Endodermal cell (in vitro differentiated cells): ENCODE data around the gene CACUL1. TPM values are rescaled to one million over a fixed set of nuclear protein-coding genes. Genes with fewer than 3 reads are reported as not detected.

ENCODE experiments used
- DNase-seq: peaks from one replicate; pipeline ENCODE4 v3.0.0-alpha.2; 2017
- H3K27ac ChIP-seq: 2 replicates; pipeline ENCODE4 v1.5.1; 2013; ENCODE audit warnings: mild to moderate bottlenecking, low read depth, low read length, moderate library complexity
- H3K27me3 ChIP-seq: 2 replicates; pipeline ENCODE4 v1.6.1; 2013; ENCODE audit warnings: mild to moderate bottlenecking, low read length, moderate library complexity; ENCODE audit not compliant: insufficient read depth, control insufficient read depth, poor library complexity, severe bottlenecking
- H3K36me3 ChIP-seq: 2 replicates; pipeline ENCODE4 v1.7.0; 2013; ENCODE audit warnings: mild to moderate bottlenecking, low read length, moderate library complexity; ENCODE audit not compliant: control insufficient read depth, insufficient read depth
- H3K4me1 ChIP-seq: one replicate; pipeline ENCODE4 v1.7.0; 2013; ENCODE audit warnings: low read length; ENCODE audit not compliant: control insufficient read depth, insufficient read depth
- H3K4me3 ChIP-seq: 2 replicates; pipeline ENCODE4 v1.5.1; 2013; ENCODE audit warnings: mild to moderate bottlenecking, low read length, moderate library complexity
- H3K9ac ChIP-seq: 2 replicates; pipeline ENCODE4 v1.6.1; 2013; ENCODE audit warnings: mild to moderate bottlenecking, low read length, moderate library complexity; ENCODE audit not compliant: poor library complexity, severe bottlenecking; ENCODE audit errors: extremely low read depth
- H3K9me3 ChIP-seq: 2 replicates; pipeline ENCODE4 v1.6.1; 2013; ENCODE audit warnings: mild to moderate bottlenecking, low read length, moderate library complexity; ENCODE audit not compliant: control insufficient read depth
- H3K27ac Mint-ChIP-seq: 2 replicates; pipeline ENCODE4 v1.8.0; 2020; ENCODE audit warnings: mixed read lengths
- H3K27me3 Mint-ChIP-seq: 2 replicates; pipeline ENCODE4 v1.8.0; 2021; ENCODE audit warnings: mild to moderate bottlenecking, mixed read lengths; ENCODE audit not compliant: insufficient read depth
- H3K36me3 Mint-ChIP-seq: 2 replicates; pipeline ENCODE4 v1.8.0; 2020; ENCODE audit warnings: low read depth, mixed read lengths
- H3K4me1 Mint-ChIP-seq: 2 replicates; pipeline ENCODE4 v1.8.0; 2020; ENCODE audit warnings: mixed read lengths
- H3K4me3 Mint-ChIP-seq: 2 replicates; pipeline ENCODE4 v1.8.0; 2020; ENCODE audit warnings: mild to moderate bottlenecking, moderate library complexity, mixed read lengths
- H3K9me3 Mint-ChIP-seq: 2 replicates; pipeline ENCODE4 v1.8.0; 2020; ENCODE audit warnings: mild to moderate bottlenecking, mixed read lengths
- CTCF ChIP-seq: fragments of 200-600 bp; sonication (generic); conservative IDR thresholded peaks from 2 replicates; pipeline ENCODE4 v1.5.0; 2021; ENCODE audit warnings: antibody characterized with exemption, mild to moderate bottlenecking
- WGBS, 2 experiments: methylation state at CpG; one replicate each; pipeline versions ENCODE4 v1.1.5 to v1.1.7; 2013; ENCODE audit warnings: missing lambda C conversion rate in 2 of 2, mixed read lengths in 1 of 2; ENCODE audit not compliant: insufficient coverage in 1 of 2, insufficient read length in 1 of 2; 5-methylcytosine and 5-hydroxymethylcytosine counted together
- total RNA-seq, 2 donors: library from RNA; stranded (reverse); fragmentation: NEBNext Ultra II Directional in 1 of 2; extraction: Animal tissue kit (Norgen Biotek cat#: 25700) in 1 of 2; gene quantifications; 2 replicates in 1 of 2; 3 replicates in 1 of 2; pipeline ENCODE4 v1.2.1, GENCODE V29; 2021

The CACUL1 gene
- total RNA-seq, 2 donors from 2014 or later = 37.5 to 38.9 TPM

GRCh38 chr10:118629211-118629610, 125.6 kb downstream of the CACUL1 start:
- H3K9me3 ChIP-seq = no peaks in the 10 kb centered on the region
- H3K36me3 ChIP-seq = no peaks in the 10 kb centered on the region
- H3K4me3 Mint-ChIP-seq = no peak overlapping the region
- no peaks in the 10 kb centered on the region for H3K27me3 ChIP-seq
- peaks cover 17% of the 10 kb centered on the region for H3K4me1 Mint-ChIP-seq
- H3K4me1 ChIP-seq = no peaks in the 10 kb centered on the region
- no peak overlapping the region for H3K9ac ChIP-seq
- TF ChIP-seq CTCF = no peak
- H3K9me3 Mint-ChIP-seq = no peaks in the 10 kb centered on the region
- H3K4me3 ChIP-seq = no peak overlapping the region
- H3K27me3 Mint-ChIP-seq = peaks cover 40% of the 10 kb centered on the region
- no peak for DNase-seq
- no peak overlapping the region for H3K27ac Mint-ChIP-seq
- H3K27ac ChIP-seq = no peak overlapping the region
- no peaks in the 10 kb centered on the region for H3K36me3 Mint-ChIP-seq
- WGBS, 2 experiments = 92 to 100% methylated on average over 1 to 3 of the region's 3 CpGs

GRCh38 chr10:118628397-118628796, 126.4 kb downstream of the CACUL1 start:
- no peak overlapping the region for H3K9ac ChIP-seq
- H3K36me3 ChIP-seq = no peaks in the 10 kb centered on the region
- DNase-seq = no peak
- H3K4me3 ChIP-seq = no peak overlapping the region
- Mint-ChIP-seq H3K4me1 (peaks cover 9% of the 10 kb centered on the region), H3K9me3 (no peaks in the 10 kb centered on the region), H3K27me3 (peaks cover 35% of the 10 kb centered on the region), H3K36me3 (no peaks in the 10 kb centered on the region), H3K27ac (no peak overlapping the region), H3K4me3 (no peak overlapping the region)
- TF ChIP-seq CTCF = no peak
- no peaks in the 10 kb centered on the region for H3K9me3 ChIP-seq
- no peaks in the 10 kb centered on the region for H3K4me1 ChIP-seq
- H3K27ac ChIP-seq = no peak overlapping the region
- no peaks in the 10 kb centered on the region for H3K27me3 ChIP-seq

GRCh38 chr10:118626953-118627352, 127.8 kb downstream of the CACUL1 start:
- no peaks in the 10 kb centered on the region for H3K4me1 ChIP-seq
- TF ChIP-seq CTCF = peak; percentile 77
- Mint-ChIP-seq H3K9me3 (no peaks in the 10 kb centered on the region), H3K27me3 (peaks cover 23% of the 10 kb centered on the region), H3K27ac (no peak overlapping the region), H3K36me3 (no peaks in the 10 kb centered on the region), H3K4me1 (peaks cover under 1% of the 10 kb centered on the region), H3K4me3 (no peak overlapping the region)
- 82 to 83% methylated on average over 2 to 3 of the region's 3 CpGs for WGBS, 2 experiments
- H3K9ac ChIP-seq = no peak overlapping the region
- H3K9me3 ChIP-seq = no peaks in the 10 kb centered on the region
- peak; percentile 66 for DNase-seq
- no peaks in the 10 kb centered on the region for H3K27me3 ChIP-seq
- no peak overlapping the region for H3K4me3 ChIP-seq
- H3K27ac ChIP-seq = no peak overlapping the region
- no peaks in the 10 kb centered on the region for H3K36me3 ChIP-seq

Other genes starting within 250 kb of the CACUL1 start
- gene PRLHR, start 159.3 kb downstream of the CACUL1 start, total RNA-seq = not detected